Panc1 (cell line): Measurements from ENCODE around the gene ZNF512B. TPM values are rescaled to one million over a fixed set of nuclear protein-coding genes. Genes with fewer than 3 reads are reported as not detected.
"Not testable (repeated sequence)": the region's sequence is repeated elsewhere in the genome, so short reads cannot be mapped to it uniquely, and the experiment has no call there.

ENCODE experiments used
- ATAC-seq: fragments of 200-7000 bp; cut with Tn5 transposase; 2 replicates; pipeline ENCODE4 v1.9.1; 2020; ENCODE audit warnings: mild to moderate bottlenecking, moderate library complexity
- BruUV-seq: library from RNA; stranded (reverse); fragments of 400-500 nt; replicated peaks from 2 replicates; lab custom pipeline; 2021; lab: Mats Ljungman, UMichigan
- CTCF ChIA-PET: fragments of 300-600 bp; sonication (Branson Sonifier 250); formaldehyde crosslinking; loops from one replicate; lab custom pipeline; 2022; ENCODE audit warnings: antibody characterized with exemption; lab: Charles Lee
- POLR2A ChIA-PET: fragments of 300-600 bp; sonication (Branson Sonifier 250); formaldehyde crosslinking; loops from one replicate; lab custom pipeline; 2022; ENCODE audit warnings: antibody characterized with exemption; lab: Charles Lee
- DNase-seq: peaks from one replicate; pipeline ENCODE4 v3.0.0-alpha.2; 2010; ENCODE audit warnings: low read depth, low spot score
- H3K27ac ChIP-seq: 2 replicates; pipeline ENCODE4 v1.5.1; 2011; ENCODE audit warnings: mild to moderate bottlenecking, low read length, inconsistent platforms
- H3K27me3 ChIP-seq: fragments of 200-500 bp; sonication (Bioruptor generic); 2 replicates; pipeline ENCODE4 v1.6.0; 2014; ENCODE audit warnings: low read length, inconsistent platforms; ENCODE audit not compliant: control insufficient read depth, insufficient read depth
- H3K36me3 ChIP-seq: fragments of 200-500 bp; sonication (Bioruptor generic); 2 replicates; pipeline ENCODE4 v1.5.1; 2014; ENCODE audit warnings: inconsistent platforms, mild to moderate bottlenecking, low read length, moderate library complexity; ENCODE audit not compliant: control insufficient read depth, insufficient read depth
- H3K4me1 ChIP-seq: 2 replicates; pipeline ENCODE4 v1.5.1; 2011; ENCODE audit warnings: inconsistent platforms, mild to moderate bottlenecking, low read length, moderate library complexity; ENCODE audit not compliant: control insufficient read depth, insufficient read depth
- H3K4me3 ChIP-seq, 2 experiments: 2 replicates each; pipeline ENCODE4 v1.5.1; 2011 to 2012; ENCODE audit warnings: low read depth in 2 of 2, low read length in 2 of 2, mild to moderate bottlenecking in 2 of 2, inconsistent platforms in 1 of 2, moderate library complexity in 1 of 2
- H3K9me3 ChIP-seq: fragments of 200-500 bp; sonication (Bioruptor generic); 2 replicates; pipeline ENCODE4 v1.5.1; 2014; ENCODE audit warnings: low read depth, mild to moderate bottlenecking, inconsistent platforms, low read length, moderate library complexity; ENCODE audit not compliant: control insufficient read depth, insufficient read depth
- CTCF ChIP-seq: fragments of 450-650 bp; IDR thresholded peaks from 2 replicates; pipeline ENCODE4 v1.5.1; 2017; ENCODE audit warnings: mild to moderate bottlenecking
- POLR2AphosphoS5 ChIP-seq: IDR thresholded peaks from 2 replicates; pipeline ENCODE4 v1.6.1; 2012; ENCODE audit warnings: mild to moderate bottlenecking, low read depth, low read length, moderate library complexity
- REST ChIP-seq, 2 experiments: IDR thresholded peaks; 2 replicates each; pipeline ENCODE4 v1.6.1; 2011 to 2012; ENCODE audit warnings: low read depth in 2 of 2, control low read depth in 1 of 2, low read length in 1 of 2, mild to moderate bottlenecking in 1 of 2, moderate library complexity in 1 of 2; ENCODE audit not compliant: insufficient read depth in 1 of 2
- SIN3A ChIP-seq: IDR thresholded peaks from 2 replicates; pipeline ENCODE4 v1.6.1; 2012; ENCODE audit warnings: low read depth, mild to moderate bottlenecking, low read length, moderate library complexity, borderline replicate concordance; ENCODE audit not compliant: insufficient read depth
- TCF7L2 ChIP-seq: IDR thresholded peaks from 2 replicates; pipeline ENCODE4 v1.6.1; 2011; ENCODE audit warnings: mild to moderate bottlenecking, low read depth, low read length, inconsistent platforms
- in situ Hi-C: cut with HindIII; loops from 2 replicates; pipeline ENCODE4 v1.10.0; 2016; ENCODE audit warnings: low sequenced_read_pairs, low pct_unique_long_range_greater_than_20kb
- intact Hi-C: fragments of 100-400 bp; cut with micrococcal nuclease; formaldehyde crosslinking; loops from one replicate; pipeline ENCODE4 v1.10.0; 2022; ENCODE audit not compliant: unreplicated experiment
- total RNA-seq: library from RNA; stranded (reverse); gene quantifications from one replicate; pipeline ENCODE4 v1.2.1, GENCODE V29; 2021; ENCODE audit not compliant: unreplicated experiment

ZNF512B gene
- total RNA-seq, 1 experiment from 2014 or later: 17.9 TPM

- H3K36me3 ChIP-seq: no peaks in the 10 kb centered on the region; the same call in 1 of the 2 replicates
- no TSS peak for BruUV-seq
- TF ChIP-seq REST (IDR thresholded peaks at IDR 0.05; ENCODE audit: insufficient read depth in 1 of 2, low read depth in 2 of 2, low read length in 1 of 2) (no peak), SIN3A (no peak), TCF7L2 (no peak), POLR2AphosphoS5 (no peak), CTCF (no peak)
- in situ Hi-C loops: no loop called here
- CTCF ChIA-PET: no interaction called here
- ATAC-seq (no peak), DNase-seq (no peak)
- no peaks in the 10 kb centered on the region for H3K9me3 ChIP-seq
- POLR2A ChIA-PET: no interaction called here
- no peak overlapping the region for H3K27ac ChIP-seq
- H3K4me1 ChIP-seq: no peaks in the 10 kb centered on the region
- intact Hi-C loops: no loop called here
- H3K4me3 ChIP-seq: no peak overlapping the region
- H3K27me3 ChIP-seq: no peaks in the 10 kb centered on the region
Measured at GRCh38 chr20:63919130-63919529, 50.6 kb downstream of the ZNF512B start.

- H3K4me1 ChIP-seq: peaks cover 3% of the 10 kb centered on the region; the same call in 1 of the 2 replicates
- intact Hi-C loops: no loop called here
- H3K27me3 ChIP-seq: no peaks in the 10 kb centered on the region
- H3K9me3 ChIP-seq: no peaks in the 10 kb centered on the region
- DNase-seq (no peak), ATAC-seq (no peak)
- CTCF ChIA-PET: no interaction called here
- POLR2A ChIA-PET: interaction anchor here (0.7 kb wide), 1 partner anchor 20 kb away, joined by 4 read pairs; no protein-coding TSS in a partner anchor
- in situ Hi-C loops: no loop called here
- H3K36me3 ChIP-seq: no peaks in the 10 kb centered on the region; the same call in 1 of the 2 replicates
- TF ChIP-seq POLR2AphosphoS5 (no peak), CTCF (no peak), REST (IDR thresholded peaks at IDR 0.05; ENCODE audit: insufficient read depth in 1 of 2, low read depth in 2 of 2, low read length in 1 of 2) (no peak), SIN3A (no peak), TCF7L2 (no peak)
- no TSS peak for BruUV-seq
- no peak overlapping the region for H3K4me3 ChIP-seq
- H3K27ac ChIP-seq: no peak overlapping the region
Measured at GRCh38 chr20:63917811-63918210, 51.9 kb downstream of the ZNF512B start.

GRCh38 chr20:63916371-63916939 lies 53.3 kb downstream of the ZNF512B start:
- H3K27me3 ChIP-seq, H3K36me3 ChIP-seq, intact Hi-C loops, BruUV-seq, CTCF ChIA-PET, ATAC-seq, POLR2A ChIA-PET, H3K9me3 ChIP-seq, DNase-seq, H3K27ac ChIP-seq, in situ Hi-C loops, H3K4me3 ChIP-seq: not testable (repeated sequence)
- peaks cover 14% of the 10 kb centered on the region for H3K4me1 ChIP-seq
